Hematopoietic multipotent progenitor cell treated with erythropoietin and hydrocortisone succinate and interleukin-3 and kit ligand, for 4 days (in vitro differentiated cells): ENCODE results near the gene RBM34.
A peak's percentile ranks its signal among the peaks of the same experiment; 100 is the strongest.
"Not testable (repeated sequence)": the region's sequence is repeated elsewhere in the genome, so short reads cannot be mapped to it uniquely, and the experiment has no call there.

Experiments
- DNase-seq: peaks from one replicate; pipeline ENCODE4 v3.0.0-alpha.2; 2015

The RBM34 gene

DNA sequence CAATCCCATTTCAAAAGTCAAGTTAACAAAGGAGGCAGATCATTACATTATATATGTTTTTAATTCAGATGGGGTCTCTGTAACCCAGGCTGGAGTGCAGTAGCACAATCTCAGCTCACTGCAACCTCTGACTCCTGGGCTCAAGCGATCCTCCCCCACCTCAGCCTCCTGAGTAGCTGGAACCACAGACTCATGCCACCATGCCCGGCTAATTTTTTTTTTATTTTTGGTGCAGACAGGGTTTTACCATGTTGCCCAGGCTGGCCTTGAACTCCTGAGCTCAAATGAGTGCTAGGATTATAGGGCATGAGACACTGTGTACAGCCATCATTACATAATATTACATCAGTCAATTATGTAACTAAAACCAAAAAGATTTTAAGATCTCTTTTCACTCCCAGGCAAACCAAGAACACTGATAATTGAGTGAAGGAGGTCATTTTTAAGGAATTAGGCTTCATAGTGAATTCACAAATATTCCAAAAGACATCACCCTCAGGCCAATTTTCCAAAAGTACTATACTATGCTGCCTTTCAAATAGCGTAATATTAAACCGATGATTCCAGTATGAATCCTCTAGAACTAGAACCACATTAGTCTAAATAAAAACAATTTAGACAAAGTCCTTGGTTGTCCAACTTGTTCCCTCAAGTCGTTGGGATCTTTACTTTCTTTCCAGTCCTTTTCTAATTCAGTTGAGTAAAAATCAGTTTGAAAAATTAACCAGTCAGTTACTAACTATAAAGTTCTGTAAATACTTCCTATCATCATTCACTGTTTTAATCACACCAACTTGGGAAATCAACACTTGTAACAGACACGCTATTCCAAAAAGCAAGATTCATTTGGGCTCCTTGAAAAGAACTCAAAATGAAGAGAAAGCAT, 48.5 kb downstream of the RBM34 start:
- DNase-seq = no peak

DNA sequence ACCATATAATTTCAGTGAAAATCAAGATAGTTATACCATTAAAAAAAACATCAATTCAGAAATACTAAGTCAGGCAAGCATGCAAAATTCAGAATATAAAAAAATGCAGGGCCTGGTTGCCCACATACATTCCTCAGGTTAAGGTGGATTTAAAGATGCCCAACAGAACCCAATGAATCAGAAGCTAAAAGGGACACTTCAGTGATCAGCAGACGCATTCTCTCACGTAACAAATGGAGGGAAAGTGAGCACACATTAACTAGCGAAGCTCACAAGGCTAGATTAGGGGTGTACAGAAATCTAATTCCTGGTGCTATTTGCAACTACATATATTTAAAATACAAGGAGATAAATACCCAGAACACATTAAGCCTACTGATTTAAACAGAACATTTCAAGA, 49.9 kb downstream of the RBM34 start:
- no peak for DNase-seq

DNA sequence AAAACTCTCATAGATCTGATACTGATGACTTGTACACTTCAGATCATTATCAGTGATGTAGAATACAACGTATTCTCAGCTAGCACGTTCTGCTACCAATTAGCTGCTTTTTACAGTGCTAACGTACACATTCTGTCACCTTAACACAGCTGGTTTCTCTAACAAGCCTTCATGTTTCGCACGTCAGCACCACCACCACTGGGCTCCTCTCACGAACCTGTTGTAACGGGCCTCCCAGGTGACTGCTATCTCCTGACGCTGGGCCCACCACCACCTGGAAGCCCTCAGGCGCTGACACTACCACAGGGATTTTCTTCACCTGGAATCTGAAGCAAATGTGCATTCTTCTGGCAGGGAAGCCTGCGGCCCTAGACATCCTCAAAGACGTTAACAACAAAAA, 52.2 kb downstream of the RBM34 start:
- no peak for DNase-seq

DNA sequence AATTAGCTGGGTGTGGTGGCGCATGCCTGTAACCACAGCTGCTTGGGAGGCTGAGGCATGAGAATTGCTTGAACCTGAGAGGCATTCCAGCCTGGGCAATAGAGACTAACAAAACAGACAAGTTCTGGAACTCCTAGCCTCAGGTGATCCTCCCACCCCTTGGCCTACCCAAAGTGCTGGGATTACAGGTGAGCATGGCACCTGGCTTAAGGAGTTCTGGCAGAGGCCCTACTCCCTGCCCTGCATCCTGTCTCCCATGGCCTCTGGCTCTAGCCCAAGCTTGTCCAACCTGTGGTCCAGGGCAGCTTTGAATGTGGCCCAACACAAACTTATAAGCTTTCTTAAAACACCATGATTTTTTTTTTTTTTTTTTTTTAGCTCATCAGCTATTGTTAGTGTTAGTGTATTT, 52.9 kb downstream of the RBM34 start:
- DNase-seq = no peak

DNA sequence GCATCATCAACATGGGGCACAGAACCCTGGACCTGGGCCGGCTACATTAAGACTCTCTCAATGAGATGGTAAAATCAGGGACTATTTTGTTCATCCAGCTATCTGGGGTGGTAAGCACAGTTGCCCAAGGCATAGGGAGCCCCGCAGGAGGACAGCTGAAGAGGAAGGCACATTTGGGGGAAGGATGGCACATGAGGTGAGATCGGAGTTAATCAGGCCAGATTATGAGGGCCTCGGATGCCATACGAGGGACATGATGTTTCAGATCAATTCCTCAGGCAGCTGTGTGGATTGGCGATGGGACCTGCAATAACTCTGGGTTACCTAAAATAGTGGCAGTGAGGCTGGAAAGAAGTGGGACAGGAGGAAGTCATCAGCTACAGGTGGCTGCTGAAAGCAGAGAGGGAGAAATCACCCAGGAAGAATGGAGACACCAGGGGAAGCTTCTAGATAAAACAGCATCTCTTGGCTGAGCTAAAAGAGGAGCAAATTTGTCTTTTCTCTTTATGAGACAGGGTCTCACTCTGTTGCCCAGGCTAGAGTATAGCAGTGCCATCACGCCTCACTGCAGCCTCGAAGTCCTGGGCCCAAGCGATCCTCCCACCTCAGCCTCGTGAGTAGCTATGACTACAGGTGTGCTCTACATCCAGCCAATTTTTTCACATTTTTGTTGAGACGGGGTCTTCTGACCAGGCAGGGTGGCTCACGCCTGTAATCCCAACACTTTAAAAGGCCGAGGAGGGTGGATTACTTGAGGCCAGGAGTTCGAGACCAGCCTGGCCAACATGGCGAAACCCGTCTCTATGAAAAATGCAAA, 53.5 kb downstream of the RBM34 start:
- DNase-seq = no peak

DNA sequence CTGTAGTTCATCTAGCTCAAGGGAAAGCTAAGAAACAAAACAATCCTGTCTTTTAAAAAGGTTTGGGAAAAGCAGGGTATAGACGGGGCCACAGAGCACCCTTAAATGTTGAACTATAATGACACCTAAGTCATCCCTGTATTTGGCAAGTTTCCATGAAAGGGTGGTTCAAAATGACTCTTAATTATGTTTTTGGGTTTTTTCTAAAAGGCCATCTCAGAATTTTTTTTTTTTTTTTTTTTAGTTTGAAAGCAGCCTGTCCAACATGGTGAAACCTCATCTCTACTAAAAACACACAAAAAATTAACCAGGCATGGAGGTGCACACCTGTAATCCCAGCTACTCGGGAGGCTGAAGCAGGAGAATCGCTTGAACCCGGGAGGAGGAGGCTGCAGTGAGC, 54.6 kb downstream of the RBM34 start:
- DNase-seq = no peak

DNA sequence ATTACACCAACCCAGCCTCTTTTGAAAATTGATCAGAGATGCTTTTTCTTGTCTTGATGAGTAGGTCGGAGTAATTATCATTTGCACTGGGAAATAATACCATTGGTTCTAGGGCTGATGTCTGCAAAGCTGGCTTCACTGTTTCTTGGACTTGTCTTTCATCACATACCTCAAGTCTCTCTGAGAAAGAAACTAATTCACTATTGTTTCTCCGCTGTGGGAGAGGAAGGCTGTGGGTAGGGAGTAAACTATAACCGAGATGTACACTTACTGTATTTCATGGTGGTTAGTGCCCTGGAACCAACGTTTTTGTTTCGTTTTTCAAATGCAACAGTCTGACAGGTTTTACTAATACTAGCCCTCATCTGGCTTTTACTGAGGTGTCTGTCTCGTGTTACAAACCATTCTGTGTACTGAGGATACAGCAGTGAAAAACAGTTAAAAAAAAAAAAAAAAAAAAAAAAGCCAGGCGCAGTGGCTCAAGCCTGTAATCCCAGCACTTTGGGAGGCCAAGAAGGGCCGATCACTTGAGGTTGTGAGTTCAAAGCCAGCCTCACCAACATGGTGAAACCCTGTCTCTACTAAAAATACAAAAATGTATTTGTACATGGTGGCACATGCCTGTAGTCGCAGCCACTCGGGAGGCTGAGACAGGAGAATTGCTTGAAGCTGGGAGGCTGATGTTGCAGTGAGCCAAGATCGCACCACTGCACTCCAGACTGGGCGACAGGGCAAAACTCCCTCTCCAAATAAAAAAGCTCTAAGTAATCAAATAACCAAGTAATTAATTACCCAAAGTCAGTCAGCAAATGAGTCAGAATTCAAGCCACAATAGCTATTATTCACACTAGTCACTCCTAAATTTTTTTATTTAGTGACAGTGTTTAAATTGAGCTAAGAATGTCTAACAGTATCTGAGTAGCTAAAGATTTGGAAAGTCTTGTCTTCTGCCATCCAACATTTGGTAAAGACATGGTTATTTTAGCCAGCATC, 55.7 kb downstream of the RBM34 start:
- no peak for DNase-seq

DNA sequence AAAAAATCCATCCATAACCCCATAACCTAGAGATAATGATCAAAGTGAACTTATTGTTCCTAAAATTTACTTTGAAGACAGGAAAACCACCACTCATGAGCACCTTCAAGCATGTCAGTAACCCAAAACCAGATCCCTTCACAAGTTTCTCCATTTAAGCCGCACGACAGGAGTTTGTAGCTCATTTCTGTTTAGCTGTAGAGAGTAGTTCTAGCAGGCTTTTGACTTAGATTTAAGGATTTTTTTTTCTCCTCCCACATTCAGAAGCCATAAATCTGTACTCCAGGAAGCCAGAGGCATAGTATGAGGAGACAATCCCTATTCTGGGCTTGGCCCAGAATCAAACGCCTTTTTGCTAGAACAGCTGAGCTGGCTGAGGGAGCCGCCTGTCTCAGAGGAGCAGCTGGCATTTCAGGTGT, 58.0 kb downstream of the RBM34 start:
- DNase-seq = no peak

DNA sequence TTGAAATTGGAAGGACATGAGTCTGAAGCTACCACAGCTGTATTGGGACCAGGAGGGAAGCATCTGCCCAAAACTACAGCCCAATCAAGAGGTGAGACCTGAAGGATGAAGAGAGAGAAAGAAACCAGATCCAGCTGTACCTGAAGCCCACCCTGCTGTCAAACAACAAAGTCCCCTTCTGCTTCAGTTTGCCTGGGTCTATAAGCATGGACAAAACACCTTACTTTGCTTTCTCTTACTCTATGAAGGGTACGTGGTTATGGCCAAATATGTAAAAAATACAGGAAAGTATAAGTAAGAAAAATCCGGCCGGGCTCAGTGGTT, 58.8 kb downstream of the RBM34 start:
- no peak for DNase-seq

DNA sequence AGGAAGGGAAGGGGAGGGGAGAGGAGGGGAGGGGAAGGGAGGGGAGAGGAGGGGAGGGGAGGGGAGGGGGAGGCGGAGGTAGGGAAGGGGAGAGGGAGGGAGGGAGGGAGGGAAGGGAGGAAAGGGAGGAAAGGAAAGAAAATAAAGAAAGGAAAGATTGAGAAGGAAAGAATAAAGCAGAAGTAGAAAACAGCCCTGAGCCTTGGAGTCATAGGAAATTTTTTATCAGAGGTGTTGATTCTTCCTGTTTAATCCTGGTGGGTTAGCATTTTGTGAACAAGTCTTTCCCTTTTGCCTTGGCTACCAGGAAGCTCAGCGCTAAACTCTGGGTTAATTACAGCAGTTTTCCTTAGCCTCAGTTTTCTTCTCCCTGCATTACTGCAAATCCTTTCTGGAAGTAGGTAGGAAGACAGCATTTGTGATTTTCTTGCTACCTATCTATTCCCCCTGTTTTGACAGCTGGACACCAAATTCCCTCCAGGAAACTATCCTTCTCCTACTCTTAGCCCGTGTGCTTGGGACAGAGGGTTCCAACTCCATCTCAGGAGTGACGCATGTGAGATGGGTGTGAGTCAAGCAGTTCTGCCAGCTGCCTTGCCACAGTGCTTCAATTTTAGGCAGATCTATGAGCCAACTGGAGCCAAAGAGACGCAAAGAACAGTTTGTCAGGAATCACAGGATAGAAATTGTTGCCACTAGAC, 59.3 kb downstream of the RBM34 start:
- no peak for DNase-seq

DNA sequence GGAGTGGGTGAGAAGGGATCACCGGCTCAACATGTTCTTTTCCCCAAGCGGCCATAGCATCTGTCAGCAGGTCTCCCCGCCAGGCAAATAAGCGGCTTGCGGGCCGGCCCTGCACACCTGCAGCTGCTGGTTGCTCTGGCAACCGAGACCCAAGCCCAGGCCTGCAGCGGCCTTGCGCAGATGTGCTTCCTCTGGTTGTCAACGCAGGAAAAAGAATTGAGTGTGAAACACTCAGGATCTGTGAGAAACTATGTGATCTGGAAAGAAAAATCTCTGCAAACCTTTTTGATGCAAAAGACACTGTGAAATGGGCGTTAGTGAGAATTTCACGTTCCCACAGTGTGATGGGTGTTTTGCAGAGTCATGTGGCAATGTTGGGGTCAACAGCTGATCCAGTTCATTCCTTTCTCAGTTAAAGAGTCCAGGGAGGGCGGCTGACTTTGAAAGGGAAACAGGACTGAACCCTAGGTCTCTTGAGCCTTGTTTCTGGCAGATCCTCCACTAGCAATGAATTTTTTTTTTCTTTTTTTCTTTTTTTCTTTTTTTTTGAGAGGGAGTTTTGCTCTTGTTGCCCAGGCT, 60.8 kb downstream of the RBM34 start:
- no peak for DNase-seq

DNA sequence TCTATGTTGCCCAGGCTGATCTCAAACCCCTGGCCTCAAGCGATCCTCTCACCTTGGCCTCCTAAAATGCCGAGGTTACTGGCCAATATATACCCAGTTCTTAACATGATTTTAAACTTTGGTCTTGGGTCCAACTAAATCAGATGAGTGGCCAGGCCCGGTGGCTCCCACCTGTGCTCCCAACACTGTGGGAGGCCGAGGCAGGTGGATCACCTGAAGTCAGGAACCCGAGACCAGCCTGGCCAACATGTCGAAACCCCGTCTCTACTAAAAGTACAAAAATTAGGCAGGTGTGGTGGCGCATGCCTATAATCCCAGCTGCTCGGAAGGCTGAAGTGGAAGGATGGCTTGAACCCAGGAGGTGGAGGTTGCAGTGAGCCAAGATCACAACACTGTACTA, 62.1 kb downstream of the RBM34 start:
- no peak for DNase-seq

DNA sequence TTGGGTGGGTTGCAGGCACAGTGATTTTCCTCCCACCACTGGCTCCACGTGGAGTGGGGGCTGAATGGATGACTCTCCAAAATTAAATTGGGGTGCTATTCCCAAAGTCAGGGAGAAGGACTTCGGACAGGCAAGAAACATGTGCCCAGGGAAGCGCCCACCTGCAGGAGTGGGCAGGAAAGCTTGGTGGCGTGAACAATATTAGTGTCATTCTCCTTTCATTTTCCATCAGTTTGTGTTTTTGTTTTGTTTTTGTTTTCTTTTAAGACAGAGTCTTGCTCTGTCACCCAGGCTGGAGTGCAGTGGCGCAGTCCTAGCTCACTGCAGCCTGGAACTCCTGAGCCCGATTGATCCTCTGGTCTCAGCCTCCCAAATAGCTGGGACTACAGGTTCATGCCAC, 62.5 kb downstream of the RBM34 start:
- DNase-seq = no peak

DNA sequence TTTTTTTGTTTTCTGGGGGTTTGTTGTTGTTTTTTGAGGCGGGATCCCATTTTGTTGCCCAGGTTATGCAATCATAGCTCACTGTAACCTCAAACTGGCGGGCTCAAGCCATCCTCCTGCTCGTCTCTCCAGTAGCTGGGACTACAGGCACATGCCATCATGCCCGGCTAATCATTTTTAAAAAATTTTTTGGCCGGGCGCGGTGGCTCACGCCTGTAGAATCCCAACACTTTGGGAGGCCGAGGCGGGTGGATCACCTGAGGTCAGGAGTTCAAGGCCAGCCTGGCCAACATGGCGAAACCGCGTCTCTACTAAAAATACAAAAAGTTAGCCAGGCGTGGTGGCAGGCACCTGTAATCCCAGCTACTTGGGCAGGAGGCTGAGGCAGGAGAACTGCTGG, 63.5 kb downstream of the RBM34 start:
- DNase-seq = not testable (repeated sequence)

DNA sequence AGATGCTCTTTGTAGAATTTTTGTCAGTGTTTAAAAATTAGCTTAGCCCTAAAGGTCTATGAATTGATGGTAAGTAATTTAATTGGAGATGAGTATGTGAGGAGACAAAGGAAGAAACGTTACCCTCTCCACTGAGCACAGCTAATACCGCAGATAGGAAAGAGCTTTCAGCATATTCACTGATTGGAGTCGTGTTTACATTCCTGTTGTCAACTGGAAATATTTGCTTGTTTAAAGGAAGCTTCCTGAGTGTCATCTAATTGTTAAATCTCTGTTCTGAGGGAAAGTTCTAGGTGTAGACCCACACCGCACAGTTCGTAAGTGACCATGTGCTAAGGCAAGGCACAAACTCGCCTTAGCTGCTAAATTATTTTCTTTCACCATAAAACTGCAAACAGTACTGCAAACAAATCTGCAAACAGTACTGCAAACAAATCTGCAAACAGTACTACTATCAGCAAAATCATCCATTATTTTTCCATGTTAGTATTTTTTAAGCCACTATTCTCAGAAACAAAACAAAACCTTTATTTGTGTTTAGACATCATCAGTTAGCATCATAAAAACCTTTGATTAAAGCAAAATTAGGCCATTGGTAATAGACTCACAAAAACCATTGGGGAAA, 65.0 kb downstream of the RBM34 start:
- no peak for DNase-seq

DNA sequence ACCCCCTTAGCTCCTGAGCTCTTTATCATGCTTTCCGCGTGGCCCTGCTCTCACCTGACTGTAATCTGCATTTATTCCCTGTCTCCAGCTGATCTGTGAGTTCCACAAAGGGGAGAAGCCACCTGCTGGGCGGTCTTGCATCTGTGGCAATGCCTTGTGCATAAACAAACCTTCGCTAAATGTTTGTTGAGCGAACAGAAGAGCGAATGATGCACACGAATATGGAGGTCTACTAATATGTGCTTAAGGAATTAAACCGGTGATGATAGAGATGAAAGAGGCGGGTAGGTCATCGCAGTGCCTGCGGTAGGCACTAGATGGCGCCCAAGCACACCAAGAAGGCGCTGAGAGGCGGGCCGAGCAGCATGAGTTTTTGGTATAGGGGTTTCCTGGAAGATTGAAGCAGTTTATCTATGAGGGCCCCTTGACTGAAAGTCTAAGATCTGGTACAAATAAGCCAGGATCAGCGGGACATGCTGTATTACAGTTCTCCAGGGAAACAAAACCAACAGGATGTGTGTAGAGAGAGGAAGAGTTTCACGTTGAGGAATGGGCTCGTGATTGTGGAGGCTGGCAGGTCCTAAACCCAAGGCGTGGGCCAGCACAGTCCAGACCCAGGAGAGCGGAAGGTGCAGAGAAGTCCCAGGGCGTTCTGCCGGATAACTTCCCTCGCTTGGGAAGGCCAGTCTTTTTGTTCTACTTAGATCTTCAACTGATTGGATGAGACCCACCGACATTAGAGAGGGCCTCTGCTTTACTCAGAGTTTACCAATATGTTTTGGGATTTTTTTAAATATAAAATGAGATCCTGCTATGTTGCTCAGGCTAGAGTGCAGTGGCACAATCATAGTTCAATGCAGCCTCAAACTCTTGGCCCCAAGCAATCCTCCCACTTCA, 67.1 kb downstream of the RBM34 start:
- DNase-seq = peak; percentile 92

DNA sequence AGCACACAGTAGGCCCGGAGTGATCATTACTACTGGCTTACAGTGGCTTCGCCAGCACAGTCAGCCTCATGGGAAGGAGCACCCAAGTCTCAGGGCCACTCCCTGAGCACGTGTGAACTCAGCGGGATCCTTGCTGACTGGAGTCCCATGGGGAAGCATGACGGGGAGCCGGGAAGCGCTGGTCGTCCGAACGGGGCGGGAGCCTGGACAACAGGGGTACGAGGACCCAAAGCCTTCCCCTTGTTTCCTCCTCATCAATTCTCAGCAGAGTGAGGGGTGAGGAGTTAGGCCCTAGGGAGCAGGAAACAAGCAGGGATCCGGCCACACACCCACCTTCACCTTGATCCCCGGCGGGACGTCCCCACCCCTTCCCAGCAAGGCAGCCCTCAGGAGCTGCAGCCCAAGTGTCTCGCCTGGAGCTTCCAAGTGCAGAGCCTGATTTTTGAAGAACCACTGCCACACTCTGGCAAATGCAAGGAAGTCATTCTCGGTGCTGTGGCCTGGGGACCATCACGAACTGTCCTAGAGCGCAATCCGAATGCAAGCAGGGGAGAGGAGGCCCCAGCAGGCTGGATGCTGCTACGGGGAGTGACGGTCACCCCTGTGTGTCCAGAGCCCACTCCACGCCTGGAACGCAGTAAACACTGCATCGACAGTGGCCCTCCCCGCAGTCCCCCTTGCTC, 67.9 kb downstream of the RBM34 start:
- DNase-seq = peak; percentile 64

DNA sequence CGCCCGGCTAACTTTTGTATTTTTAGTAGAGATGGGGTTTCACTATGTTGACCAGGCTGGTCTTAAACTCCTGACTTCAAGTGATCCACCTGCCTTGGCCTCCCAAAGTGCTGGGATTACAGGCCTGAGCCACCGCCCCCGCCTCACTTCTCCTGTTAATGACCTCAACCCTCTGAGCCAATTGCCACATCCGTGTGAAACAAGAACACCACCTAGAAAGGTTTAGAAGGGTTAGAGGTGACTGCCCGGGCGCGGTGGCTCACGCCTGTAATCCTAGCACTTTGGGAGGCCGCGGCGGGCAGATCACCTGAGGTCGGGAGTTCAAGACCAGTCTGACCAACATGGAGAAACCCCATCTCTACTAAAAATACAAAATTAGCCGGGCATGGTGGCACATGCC, 68.6 kb downstream of the RBM34 start:
- not testable (repeated sequence) for DNase-seq

DNA sequence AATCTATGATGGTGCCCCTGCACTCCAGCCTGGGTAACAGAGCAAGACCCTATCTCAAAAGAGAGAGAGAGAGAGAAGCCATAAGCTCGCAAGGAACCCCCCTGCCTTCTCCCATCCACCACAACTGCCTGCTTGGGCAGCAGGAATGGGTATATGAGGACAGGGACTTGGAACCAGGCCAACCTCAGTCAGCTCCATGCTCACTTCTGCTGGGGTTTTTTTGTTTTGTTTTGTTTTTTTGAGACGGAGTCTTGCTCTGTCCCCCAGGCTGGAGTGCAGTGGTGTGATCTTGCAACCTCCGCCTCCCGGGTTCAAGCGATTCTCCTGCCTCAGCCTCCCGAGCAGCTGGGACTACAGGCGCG, 69.0 kb downstream of the RBM34 start:
- not testable (repeated sequence) for DNase-seq
